Fibroblast of lung (primary cell): Measurements from ENCODE around the gene KAT2B. TPM values are rescaled to one million over a fixed set of nuclear protein-coding genes. Genes with fewer than 3 reads are reported as not detected.
A peak's percentile ranks its signal among the peaks of the same experiment; 100 is the strongest.

Experiments used
- DNase-seq, 2 donors: peaks; one replicate each; pipeline versions ENCODE4 v3.0.0 to v3.0.0-alpha.2; 2010; ENCODE audit warnings: low read depth in 2 of 2
- H2AFZ ChIP-seq: 2 replicates; pipeline ENCODE4 v1.5.1; 2012; ENCODE audit warnings: low read length, control low read depth, inconsistent platforms
- H3K27ac ChIP-seq: 2 replicates; pipeline ENCODE4 v1.5.1; 2011; ENCODE audit warnings: low read length, control low read depth; ENCODE audit not compliant: insufficient read depth
- H3K27me3 ChIP-seq: 2 replicates; pipeline ENCODE4 v1.5.1; 2011; ENCODE audit warnings: mild to moderate bottlenecking, low read length; ENCODE audit not compliant: control insufficient read depth, insufficient read depth
- H3K36me3 ChIP-seq: 2 replicates; pipeline ENCODE4 v1.5.1; 2011; ENCODE audit warnings: low read length; ENCODE audit not compliant: control insufficient read depth, insufficient read depth
- H3K4me1 ChIP-seq: 2 replicates; pipeline ENCODE4 v1.5.1; 2011; ENCODE audit warnings: low read length; ENCODE audit not compliant: control insufficient read depth, insufficient read depth; ENCODE audit errors: extremely low read depth
- H3K4me2 ChIP-seq: 2 replicates; pipeline ENCODE4 v1.5.1; 2011; ENCODE audit warnings: low read length, control low read depth; ENCODE audit not compliant: insufficient read depth; ENCODE audit errors: extremely low read depth
- H3K4me3 ChIP-seq, 4 experiments: fragments of 200-600 bp in 1 of 4; sonication (generic) in 1 of 4; replicated peaks in 1 of 4; 2 replicates each; pipeline ENCODE4 v1.5.1; 2011 to 2016; ENCODE audit warnings: low read length in 4 of 4, low read depth in 3 of 4, mild to moderate bottlenecking in 3 of 4, control low read depth in 2 of 4, inconsistent platforms in 1 of 4, mixed read lengths in 1 of 4; ENCODE audit not compliant: insufficient read depth in 1 of 4; ENCODE audit errors: control extremely low read depth in 1 of 4
- H3K79me2 ChIP-seq: 2 replicates; pipeline ENCODE4 v1.5.1; 2012; ENCODE audit warnings: mild to moderate bottlenecking, low read length, inconsistent platforms; ENCODE audit not compliant: control insufficient read depth, insufficient read depth
- H3K9ac ChIP-seq: 2 replicates; pipeline ENCODE4 v1.5.1; 2011; ENCODE audit warnings: mild to moderate bottlenecking, low read length, control low read depth; ENCODE audit not compliant: insufficient read depth
- H3K9me3 ChIP-seq: 2 replicates; pipeline ENCODE4 v1.5.1; 2012; ENCODE audit warnings: low read depth, low read length; ENCODE audit not compliant: control insufficient read depth, insufficient read depth
- H4K20me1 ChIP-seq: 2 replicates; pipeline ENCODE4 v1.5.1; 2011; ENCODE audit warnings: low read length; ENCODE audit not compliant: control insufficient read depth, insufficient read depth; ENCODE audit errors: extremely low read depth
- EZH2 ChIP-seq: IDR thresholded peaks from 2 replicates; pipeline ENCODE4 v1.5.1; 2012; ENCODE audit warnings: low read length, control low read depth, mild to moderate bottlenecking; ENCODE audit errors: missing control alignments
- polyA plus RNA-seq, 2 donors: library from polyadenylated mRNA; depleted of rRNA in 1 of 2; stranded (reverse) in 1 of 2; unstranded in 1 of 2; fragments of >200 nt; gene quantifications; 2 replicates each; pipeline ENCODE4 v1.2.1, GENCODE V29; 2011 to 2012; ENCODE audit warnings: missing spikeins in 1 of 2
- total RNA-seq: library from RNA; depleted of rRNA; stranded (reverse); fragments of >200 nt; gene quantifications from 2 replicates; pipeline ENCODE4 v1.2.1, GENCODE V29; 2014
- TF ChIP-seq, protein P1 (sequence below), 2 donors: IDR thresholded peaks in 1 of 2; conservative IDR thresholded peaks in 1 of 2; 1 replicate in 1 of 2; 2 replicates in 1 of 2; pipeline ENCODE4 v1.5.1; 2011 to 2012; ENCODE audit warnings: low read length in 2 of 2, control low read depth in 1 of 2, inconsistent platforms in 1 of 2, low read depth in 1 of 2, mild to moderate bottlenecking in 1 of 2

Gene KAT2B
- total and polyA plus RNA-seq, 2 donors (not counting 1 experiment from before 2014, with no cell fraction given), result 9.1 to 14.7 TPM

DNA sequence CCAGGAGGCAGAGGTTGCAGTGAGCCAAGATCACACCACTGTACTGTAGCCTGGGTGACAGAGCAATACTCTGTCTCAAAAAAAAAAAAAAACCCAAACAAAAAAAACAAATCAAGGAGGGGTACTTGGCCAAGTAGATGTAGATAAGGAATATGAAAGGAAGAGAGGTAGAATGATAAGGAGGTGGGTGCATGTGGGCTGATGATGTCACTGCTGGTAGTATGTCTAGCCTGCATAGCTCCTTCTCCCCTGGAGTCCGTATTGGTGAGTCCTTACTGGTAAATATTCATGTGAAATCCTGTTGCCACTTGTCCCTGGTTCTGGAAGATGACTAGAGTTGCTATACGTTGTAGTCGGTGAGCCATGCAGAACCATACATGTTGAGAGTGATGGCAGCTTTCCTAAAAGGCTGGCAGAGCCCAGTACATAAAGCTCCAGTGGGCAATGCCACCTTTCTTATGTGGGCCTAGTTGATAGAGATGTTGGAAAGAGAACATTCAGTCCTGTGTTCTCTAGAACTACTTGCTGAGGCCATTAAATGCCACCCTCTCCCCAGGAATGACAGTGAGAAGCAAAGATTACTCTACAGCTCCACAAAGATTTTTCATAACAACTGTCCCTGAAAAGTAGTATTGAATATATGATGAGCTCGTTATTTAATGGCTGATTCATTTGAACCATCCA is 11.0 kb downstream of the KAT2B start:
- TF ChIP-seq, protein P1, sequence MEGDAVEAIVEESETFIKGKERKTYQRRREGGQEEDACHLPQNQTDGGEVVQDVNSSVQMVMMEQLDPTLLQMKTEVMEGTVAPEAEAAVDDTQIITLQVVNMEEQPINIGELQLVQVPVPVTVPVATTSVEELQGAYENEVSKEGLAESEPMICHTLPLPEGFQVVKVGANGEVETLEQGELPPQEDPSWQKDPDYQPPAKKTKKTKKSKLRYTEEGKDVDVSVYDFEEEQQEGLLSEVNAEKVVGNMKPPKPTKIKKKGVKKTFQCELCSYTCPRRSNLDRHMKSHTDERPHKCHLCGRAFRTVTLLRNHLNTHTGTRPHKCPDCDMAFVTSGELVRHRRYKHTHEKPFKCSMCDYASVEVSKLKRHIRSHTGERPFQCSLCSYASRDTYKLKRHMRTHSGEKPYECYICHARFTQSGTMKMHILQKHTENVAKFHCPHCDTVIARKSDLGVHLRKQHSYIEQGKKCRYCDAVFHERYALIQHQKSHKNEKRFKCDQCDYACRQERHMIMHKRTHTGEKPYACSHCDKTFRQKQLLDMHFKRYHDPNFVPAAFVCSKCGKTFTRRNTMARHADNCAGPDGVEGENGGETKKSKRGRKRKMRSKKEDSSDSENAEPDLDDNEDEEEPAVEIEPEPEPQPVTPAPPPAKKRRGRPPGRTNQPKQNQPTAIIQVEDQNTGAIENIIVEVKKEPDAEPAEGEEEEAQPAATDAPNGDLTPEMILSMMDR (conservative IDR thresholded peaks at IDR 0.05 in 1 of 2, IDR thresholded peaks at IDR 0.05 in 1 of 2; ENCODE audit: low read depth in 1 of 2, low read length in 2 of 2), result no peak
- no peak for TF ChIP-seq EZH2
- Histone ChIP-seq H4K20me1 (no peaks in the 10 kb centered on the region), H2AFZ (no peak overlapping the region), H3K4me2 (no peak overlapping the region), H3K9me3 (no peaks in the 10 kb centered on the region), H3K79me2 (no peaks in the 10 kb centered on the region), H3K36me3 (no peaks in the 10 kb centered on the region), H3K27me3 (no peaks in the 10 kb centered on the region), H3K4me1 (peaks cover 5% of the 10 kb centered on the region), H3K9ac (no peak overlapping the region), H3K27ac (no peak overlapping the region), H3K4me3 (no peak overlapping the region)
- DNase-seq, result no peak

DNA sequence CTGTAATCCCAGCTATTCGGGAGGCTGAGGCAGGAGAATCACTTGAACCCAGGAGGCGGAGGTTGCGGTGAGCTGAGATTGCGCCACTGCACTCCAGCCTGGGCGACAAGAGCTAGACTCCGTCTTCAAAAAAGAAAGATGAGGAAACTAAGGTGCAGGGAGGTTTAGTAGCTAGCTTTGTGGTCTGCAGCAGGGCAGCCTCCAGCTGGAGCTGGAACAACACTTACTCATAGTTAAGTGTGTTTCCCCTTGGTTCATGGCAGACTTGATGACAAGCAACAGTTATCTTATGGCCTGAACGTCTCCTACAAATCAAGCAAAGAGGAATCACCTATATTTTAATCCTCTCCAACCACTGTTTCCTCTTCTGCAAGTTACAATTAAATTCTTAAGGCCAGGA is 12.6 kb downstream of the KAT2B start:
- no peak overlapping the region for H3K9ac ChIP-seq
- no peaks in the 10 kb centered on the region for H3K27me3 ChIP-seq
- no peak overlapping the region for H3K27ac ChIP-seq
- no peak overlapping the region for H2AFZ ChIP-seq
- H3K36me3 ChIP-seq, result no peaks in the 10 kb centered on the region
- no peak for TF ChIP-seq EZH2
- TF ChIP-seq, protein P1 (conservative IDR thresholded peaks at IDR 0.05 in 1 of 2, IDR thresholded peaks at IDR 0.05 in 1 of 2; ENCODE audit: low read depth in 1 of 2, low read length in 2 of 2), result no peak
- no peaks in the 10 kb centered on the region for H4K20me1 ChIP-seq
- H3K4me3 ChIP-seq, result no peak overlapping the region
- H3K9me3 ChIP-seq, result no peaks in the 10 kb centered on the region
- no peaks in the 10 kb centered on the region for H3K79me2 ChIP-seq
- peaks cover 8% of the 10 kb centered on the region for H3K4me1 ChIP-seq
- no peak for DNase-seq
- H3K4me2 ChIP-seq, result no peak overlapping the region

DNA sequence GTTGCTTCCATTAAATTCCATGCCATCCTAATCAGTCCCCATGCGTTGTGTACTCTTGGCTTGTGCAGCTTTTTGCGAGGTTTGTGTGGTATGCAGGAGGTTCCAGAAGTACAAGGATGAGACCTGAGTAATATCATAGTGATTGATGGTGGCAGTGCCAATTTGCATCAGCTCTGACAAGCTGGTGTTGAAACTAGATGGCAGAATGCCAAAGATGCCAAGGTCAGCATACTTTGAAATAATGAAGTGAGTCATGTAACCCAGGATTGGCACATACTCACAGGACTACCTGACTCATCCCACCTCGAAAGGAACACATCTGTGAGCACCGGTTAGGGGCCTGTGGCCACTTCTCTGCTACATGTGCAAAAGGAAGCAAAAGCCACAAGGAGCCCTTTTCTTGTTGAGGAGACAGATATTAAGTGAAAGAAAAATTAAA is 14.3 kb downstream of the KAT2B start:
- no peak for TF ChIP-seq EZH2
- TF ChIP-seq, protein P1 (conservative IDR thresholded peaks at IDR 0.05 in 1 of 2, IDR thresholded peaks at IDR 0.05 in 1 of 2; ENCODE audit: low read depth in 1 of 2, low read length in 2 of 2), result no peak
- H3K4me2 ChIP-seq, result no peak overlapping the region

More for the DNA sequence above, 14.3 kb downstream of the KAT2B start:
- no peaks in the 10 kb centered on the region for H3K9me3 ChIP-seq
- H3K9ac ChIP-seq, result no peak overlapping the region
- H4K20me1 ChIP-seq, result no peaks in the 10 kb centered on the region
- peak; percentile 80 to 83 for DNase-seq
- H3K36me3 ChIP-seq, result no peaks in the 10 kb centered on the region
- no peaks in the 10 kb centered on the region for H3K27me3 ChIP-seq
- no peaks in the 10 kb centered on the region for H3K79me2 ChIP-seq
- peaks cover 3% of the 10 kb centered on the region for H3K4me1 ChIP-seq
- H3K27ac ChIP-seq, result no peak overlapping the region
- H3K4me3 ChIP-seq, result no peak overlapping the region
- no peak overlapping the region for H2AFZ ChIP-seq
